Right lobe of liver (tissue), 6 donors: Measurements from ENCODE around the gene PLEKHM2. TPM values are rescaled to one million over a fixed set of nuclear protein-coding genes. Genes with fewer than 3 reads are reported as not detected.

ENCODE experiments used
- ATAC-seq, 4 donors: fragments of 200-7000 bp; cut with Tn5 transposase; one replicate each; pipeline ENCODE4 v1.9.1; 2020; ENCODE audit warnings: mild to moderate bottlenecking in 4 of 4, moderate library complexity in 4 of 4
- DNase-seq, 3 donors: peaks; one replicate each; pipeline ENCODE4 v3.0.0-alpha.2; 2020
- H3K27ac ChIP-seq, 3 donors: fragments of 200-600 bp; one replicate each; pipeline ENCODE4 v1.8.0; 2022
- H3K27me3 ChIP-seq, 2 donors: fragments of 200-600 bp; one replicate each; pipeline ENCODE4 v1.8.0; 2022
- H3K36me3 ChIP-seq, 4 donors: fragments of 200-600 bp; sonication (generic) in 1 of 4; one replicate each; pipeline versions ENCODE4 v1.5.1 to v1.8.0; 2017 to 2022; ENCODE audit warnings: control low read depth in 1 of 4
- H3K4me1 ChIP-seq, 4 donors: fragments of 200-600 bp; sonication (generic) in 1 of 4; one replicate each; pipeline versions ENCODE4 v1.5.1 to v1.8.0; 2017 to 2022; ENCODE audit warnings: control low read depth in 1 of 4
- H3K4me3 ChIP-seq, 3 donors: fragments of 200-600 bp; one replicate each; pipeline ENCODE4 v1.8.0; 2022
- H3K9me3 ChIP-seq, 4 donors: fragments of 200-600 bp; sonication (generic) in 1 of 4; one replicate each; pipeline versions ENCODE4 v1.5.1 to v1.8.0; 2017 to 2022; ENCODE audit warnings: control low read depth in 1 of 4
- POLR2A ChIP-seq: fragments of 450-650 bp; IDR thresholded peaks from one replicate; pipeline ENCODE4 v1.6.1; 2017; ENCODE audit warnings: antibody characterized with exemption, mild to moderate bottlenecking
- WGBS: methylation state at CpG from one replicate; pipeline ENCODE4 v1.1.6; 2018; ENCODE audit warnings: low coverage, low lambda C conversion rate; ENCODE audit not compliant: insufficient coverage; ENCODE audit errors: missing lambda C conversion rate; 5-methylcytosine and 5-hydroxymethylcytosine counted together
- intact Hi-C, 2 donors: fragments of 100-400 bp; cut with DNase I; formaldehyde crosslinking; loops; one replicate each; pipeline versions ENCODE4 v1.11.2 to v1.14.1; 2022
- total RNA-seq, 6 experiments: library from RNA; depleted of rRNA in 2 of 6; stranded (reverse); fragments of >200 nt in 2 of 6; fragmentation: NEBNext Ultra II Directional in 3 of 6; extraction: Animal tissue kit (Norgen Biotek cat#: 25700) in 3 of 6; gene quantifications; one replicate each; pipeline versions ENCODE4 v1.1.0 to v1.2.4, GENCODE V29; 2016 to 2023
- TF ChIP-seq, protein P1 (sequence below), 4 donors: fragments of 200-600 bp in 3 of 4; fragments of 450-650 bp in 1 of 4; IDR thresholded peaks; one replicate each; pipeline versions ENCODE4 v1.5.1 to v1.8.0; 2016 to 2022; ENCODE audit warnings: antibody characterized with exemption in 4 of 4, mild to moderate bottlenecking in 2 of 4
- donor health status: DM: no; HTN: yes; CAD: no.
- donor health status: DM: no; HTN: no; CAD: no.
- donor health status: DM: no; HTN: no; CAD: no.
- donor health status: DM: no; HTN: yes; CAD: no.
- donor health status: DM: no; HTN: yes; CAD: no.

Gene PLEKHM2
- total RNA-seq, 6 experiments from 2014 or later: 15.6 to 27.9 (median 20.2) TPM

DNA sequence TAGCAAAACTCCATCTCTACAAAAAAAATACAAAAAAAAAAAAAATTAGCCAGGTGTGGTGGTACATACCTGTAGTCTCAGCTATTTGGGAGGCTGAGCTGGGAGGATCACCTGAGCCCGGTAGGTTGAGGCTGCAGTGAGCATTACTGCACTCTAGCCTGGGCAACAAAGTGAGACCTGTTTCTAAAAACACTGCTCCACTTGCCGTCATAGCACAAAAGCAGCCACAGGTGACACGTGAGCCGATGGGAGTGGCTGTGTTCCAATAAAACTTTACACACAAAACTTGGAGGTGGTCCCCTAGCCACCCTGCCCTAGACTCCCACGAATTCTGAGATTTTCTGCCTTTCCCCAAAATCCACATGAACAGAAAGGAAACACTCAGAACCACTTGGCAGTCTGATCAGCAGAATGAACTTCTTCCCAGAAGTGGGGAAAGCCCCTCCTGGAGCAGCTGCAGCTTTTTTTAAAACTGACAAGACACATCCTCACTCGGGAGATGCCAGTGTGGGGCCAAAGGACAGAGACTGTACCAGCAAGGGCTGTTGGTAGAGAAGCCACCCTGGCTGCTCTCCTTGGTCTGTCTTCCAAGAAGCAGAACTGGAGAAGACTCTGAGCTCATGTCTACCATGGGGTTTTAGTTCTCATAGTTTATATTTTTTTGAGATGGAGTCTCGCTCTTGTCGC is 23.3 kb downstream of the PLEKHM2 start:
- DNase-seq (no peak), ATAC-seq (no peak)
- no peaks in the 10 kb centered on the region for H3K9me3 ChIP-seq
- no peak overlapping the region for H3K4me3 ChIP-seq
- 70% methylated on average over 7 of the region's 8 CpGs for WGBS
- peaks cover 0 to 13% (median 1%) of the 10 kb centered on the region in 4 donors for H3K4me1 ChIP-seq
- no peak overlapping the region for H3K27ac ChIP-seq
- no peaks in the 10 kb centered on the region for H3K36me3 ChIP-seq
- intact Hi-C loops: no loop called here
- no peaks in the 10 kb centered on the region for H3K27me3 ChIP-seq
- TF ChIP-seq, protein P1, sequence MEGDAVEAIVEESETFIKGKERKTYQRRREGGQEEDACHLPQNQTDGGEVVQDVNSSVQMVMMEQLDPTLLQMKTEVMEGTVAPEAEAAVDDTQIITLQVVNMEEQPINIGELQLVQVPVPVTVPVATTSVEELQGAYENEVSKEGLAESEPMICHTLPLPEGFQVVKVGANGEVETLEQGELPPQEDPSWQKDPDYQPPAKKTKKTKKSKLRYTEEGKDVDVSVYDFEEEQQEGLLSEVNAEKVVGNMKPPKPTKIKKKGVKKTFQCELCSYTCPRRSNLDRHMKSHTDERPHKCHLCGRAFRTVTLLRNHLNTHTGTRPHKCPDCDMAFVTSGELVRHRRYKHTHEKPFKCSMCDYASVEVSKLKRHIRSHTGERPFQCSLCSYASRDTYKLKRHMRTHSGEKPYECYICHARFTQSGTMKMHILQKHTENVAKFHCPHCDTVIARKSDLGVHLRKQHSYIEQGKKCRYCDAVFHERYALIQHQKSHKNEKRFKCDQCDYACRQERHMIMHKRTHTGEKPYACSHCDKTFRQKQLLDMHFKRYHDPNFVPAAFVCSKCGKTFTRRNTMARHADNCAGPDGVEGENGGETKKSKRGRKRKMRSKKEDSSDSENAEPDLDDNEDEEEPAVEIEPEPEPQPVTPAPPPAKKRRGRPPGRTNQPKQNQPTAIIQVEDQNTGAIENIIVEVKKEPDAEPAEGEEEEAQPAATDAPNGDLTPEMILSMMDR (IDR thresholded peaks at IDR 0.05): no peak
- no peak for TF ChIP-seq POLR2A

- H3K27me3 ChIP-seq: no peaks in the 10 kb centered on the region
- no peak overlapping the region for H3K27ac ChIP-seq
- H3K4me1 ChIP-seq: peaks cover 0 to 5% (median 1%) of the 10 kb centered on the region in 4 donors
- WGBS: 85% methylated on average over 15 of the region's 15 CpGs
- no peaks in the 10 kb centered on the region for H3K36me3 ChIP-seq
- intact Hi-C loops: no loop called here
- TF ChIP-seq, protein P1 (IDR thresholded peaks at IDR 0.05): no peak
- no peak for TF ChIP-seq POLR2A
- DNase-seq: no peak
- H3K4me3 ChIP-seq: no peak overlapping the region
- no peaks in the 10 kb centered on the region for H3K9me3 ChIP-seq
- no peak for ATAC-seq
Observed at GRCh38 chr1:15708486-15709137, 24.5 kb downstream of the PLEKHM2 start.

GRCh38 chr1:15709226-15709625 is 25.1 kb downstream of the PLEKHM2 start:
- TF ChIP-seq, protein P1 (IDR thresholded peaks at IDR 0.05): no peak
- no peak for TF ChIP-seq POLR2A
- ATAC-seq (no peak), DNase-seq (no peak)
- Histone ChIP-seq H3K4me3 (no peak overlapping the region), H3K27me3 (no peaks in the 10 kb centered on the region), H3K36me3 (no peaks in the 10 kb centered on the region), H3K27ac (no peak overlapping the region), H3K4me1 (no peaks in the 10 kb centered on the region), H3K9me3 (no peaks in the 10 kb centered on the region)
- 100% methylated on average over 4 of the region's 4 CpGs for WGBS
- intact Hi-C loops: no loop called here

DNA sequence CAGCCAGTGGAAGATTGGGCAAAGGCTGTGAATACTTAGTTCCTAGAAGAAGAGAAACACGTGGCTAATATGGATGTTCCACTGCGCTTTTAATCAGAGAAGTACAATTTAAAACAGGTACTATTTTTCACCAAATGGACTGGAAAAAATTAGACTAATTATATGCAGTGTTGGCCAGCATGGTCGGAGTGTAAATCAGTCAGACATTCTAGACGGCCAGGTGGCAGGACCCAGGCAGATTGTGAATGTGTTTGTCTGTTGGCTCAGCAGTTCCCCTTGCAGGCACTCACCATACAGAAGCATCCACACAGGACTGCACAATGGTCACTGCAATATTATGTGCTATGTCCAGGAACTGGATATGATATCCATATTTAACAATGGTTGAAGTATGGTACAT is 28.0 kb downstream of the PLEKHM2 start:
- peaks cover 0 to 10% (median under 1%) of the 10 kb centered on the region in 4 donors for H3K36me3 ChIP-seq
- no peak overlapping the region for H3K4me3 ChIP-seq
- TF ChIP-seq POLR2A: no peak
- TF ChIP-seq, protein P1 (IDR thresholded peaks at IDR 0.05): no peak
- no peak for ATAC-seq
- 81% methylated on average over 4 of the region's 4 CpGs for WGBS
- DNase-seq: no peak
- H3K4me1 ChIP-seq: peaks cover 0 to 2% (median 0%) of the 10 kb centered on the region in 4 donors
- intact Hi-C loops: no loop called here
- no peaks in the 10 kb centered on the region for H3K27me3 ChIP-seq
- H3K27ac ChIP-seq: no peak overlapping the region
- H3K9me3 ChIP-seq: no peaks in the 10 kb centered on the region
